ENCODE data around the gene RNF20. TPM values are rescaled to one million over a fixed set of nuclear protein-coding genes. Genes with fewer than 3 reads are reported as not detected.

Gene RNF20
- total and polyA plus RNA-seq, 4 donors: 8.3 to 13.9 (median 10.9) TPM

DNA sequence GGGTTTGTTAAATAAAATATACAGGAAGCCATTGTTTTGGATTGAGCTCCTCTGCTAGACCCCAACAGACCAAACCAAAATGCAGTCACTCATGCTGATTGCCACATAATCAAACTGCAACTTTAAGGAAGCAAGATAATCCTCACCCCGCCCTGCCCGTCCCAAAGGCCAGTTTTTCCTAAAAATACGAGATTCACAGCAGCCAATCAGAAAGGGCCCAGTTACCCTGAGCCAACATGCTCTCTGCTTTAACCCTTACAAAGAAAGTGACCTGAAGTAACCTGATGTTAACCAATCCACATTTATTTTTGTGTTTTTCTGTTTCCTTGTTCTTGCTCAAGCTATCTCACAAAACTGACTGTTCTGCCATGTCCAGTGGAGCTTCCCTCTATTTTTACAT is 21.5 kb upstream of the RNF20 start:
- Histone ChIP-seq H3K9ac (ENCODE audit: low read depth in 1 of 2, low read length in 2 of 2) (no peak overlapping the region), H3K27ac (ENCODE audit: low read depth in 1 of 2, low read length in 2 of 2) (no peak overlapping the region), H3K36me3 (ENCODE audit: control insufficient read depth in 4 of 4, insufficient read depth in 3 of 4, low read depth in 1 of 4, low read length in 3 of 4) (no peaks in the 10 kb centered on the region), H3K9me3 (ENCODE audit: control insufficient read depth in 4 of 4, low read length in 3 of 4) (no peaks in the 10 kb centered on the region), H3K27me3 (ENCODE audit: control insufficient read depth in 4 of 4, insufficient read depth in 4 of 4, low read length in 3 of 4) (no peaks in the 10 kb centered on the region), H3K4me3 (ENCODE audit: low read depth in 1 of 3, low read length in 3 of 3) (no peak overlapping the region), H3K4me1 (ENCODE audit: control insufficient read depth in 4 of 4, insufficient read depth in 4 of 4, low read length in 3 of 4) (no peaks in the 10 kb centered on the region)
- DNase-seq (ENCODE audit: low spot score): no peak
- 57% methylated on average over 3 of the region's 3 CpGs for WGBS
- no peak for TF ChIP-seq EGR1 (IDR thresholded peaks at IDR 0.05; ENCODE audit: low read depth in 2 of 2)
- no peak for TF ChIP-seq NR2F2 (IDR thresholded peaks at IDR 0.05)
- no peak for TF ChIP-seq YY1 (IDR thresholded peaks at IDR 0.05)
- TF ChIP-seq SP1 (IDR thresholded peaks at IDR 0.05): no peak
- no peak for TF ChIP-seq GABPA (IDR thresholded peaks at IDR 0.05 in 1 of 2, conservative IDR thresholded peaks at IDR 0.05 in 1 of 2)

DNA sequence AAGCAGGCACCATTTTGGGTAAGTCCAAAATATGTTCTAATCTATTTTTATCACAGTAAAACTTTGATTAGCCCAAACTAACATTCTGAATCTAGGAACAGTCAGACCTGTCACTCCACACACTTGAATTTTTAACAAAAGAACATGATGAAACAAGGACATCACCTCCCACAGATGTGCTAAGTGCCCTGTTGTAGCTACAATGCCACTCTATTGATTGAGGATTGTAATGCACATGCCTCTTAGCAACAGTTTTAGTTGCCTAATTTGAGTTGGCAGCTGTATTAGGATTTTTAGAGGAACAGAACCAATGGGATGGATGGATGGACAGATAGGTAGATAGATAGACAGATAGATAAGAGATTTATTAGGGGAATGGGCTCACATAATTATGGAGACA is 20.3 kb upstream of the RNF20 start:
- TF ChIP-seq EGR1 (IDR thresholded peaks at IDR 0.05; ENCODE audit: low read depth in 2 of 2): no peak
- TF ChIP-seq CTCF (IDR thresholded peaks at IDR 0.05; ENCODE audit: low read depth, low read length, missing input control): no peak
- no peak for TF ChIP-seq NR2F2 (IDR thresholded peaks at IDR 0.05)
- TF ChIP-seq HNF4G (IDR thresholded peaks at IDR 0.05): no peak
- no peak for TF ChIP-seq GABPA (IDR thresholded peaks at IDR 0.05 in 1 of 2, conservative IDR thresholded peaks at IDR 0.05 in 1 of 2)
- TF ChIP-seq REST (IDR thresholded peaks at IDR 0.05): no peak
- no peak for TF ChIP-seq SP1 (IDR thresholded peaks at IDR 0.05)
- TF ChIP-seq, protein P1, sequence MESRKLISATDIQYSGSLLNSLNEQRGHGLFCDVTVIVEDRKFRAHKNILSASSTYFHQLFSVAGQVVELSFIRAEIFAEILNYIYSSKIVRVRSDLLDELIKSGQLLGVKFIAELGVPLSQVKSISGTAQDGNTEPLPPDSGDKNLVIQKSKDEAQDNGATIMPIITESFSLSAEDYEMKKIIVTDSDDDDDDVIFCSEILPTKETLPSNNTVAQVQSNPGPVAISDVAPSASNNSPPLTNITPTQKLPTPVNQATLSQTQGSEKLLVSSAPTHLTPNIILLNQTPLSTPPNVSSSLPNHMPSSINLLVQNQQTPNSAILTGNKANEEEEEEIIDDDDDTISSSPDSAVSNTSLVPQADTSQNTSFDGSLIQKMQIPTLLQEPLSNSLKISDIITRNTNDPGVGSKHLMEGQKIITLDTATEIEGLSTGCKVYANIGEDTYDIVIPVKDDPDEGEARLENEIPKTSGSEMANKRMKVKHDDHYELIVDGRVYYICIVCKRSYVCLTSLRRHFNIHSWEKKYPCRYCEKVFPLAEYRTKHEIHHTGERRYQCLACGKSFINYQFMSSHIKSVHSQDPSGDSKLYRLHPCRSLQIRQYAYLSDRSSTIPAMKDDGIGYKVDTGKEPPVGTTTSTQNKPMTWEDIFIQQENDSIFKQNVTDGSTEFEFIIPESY (IDR thresholded peaks at IDR 0.05): no peak
- TF ChIP-seq RAD21 (IDR thresholded peaks at IDR 0.05): no peak
- TF ChIP-seq FOXA2 (IDR thresholded peaks at IDR 0.05): no peak
- TF ChIP-seq, protein P2, sequence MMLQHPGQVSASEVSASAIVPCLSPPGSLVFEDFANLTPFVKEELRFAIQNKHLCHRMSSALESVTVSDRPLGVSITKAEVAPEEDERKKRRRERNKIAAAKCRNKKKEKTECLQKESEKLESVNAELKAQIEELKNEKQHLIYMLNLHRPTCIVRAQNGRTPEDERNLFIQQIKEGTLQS (IDR thresholded peaks at IDR 0.05): no peak
- TF ChIP-seq, protein P3, sequence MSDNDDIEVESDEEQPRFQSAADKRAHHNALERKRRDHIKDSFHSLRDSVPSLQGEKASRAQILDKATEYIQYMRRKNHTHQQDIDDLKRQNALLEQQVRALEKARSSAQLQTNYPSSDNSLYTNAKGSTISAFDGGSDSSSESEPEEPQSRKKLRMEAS (IDR thresholded peaks at IDR 0.05): no peak
- no peak for TF ChIP-seq TAF1 (conservative IDR thresholded peaks at IDR 0.05)
- no peak for TF ChIP-seq RXRA (IDR thresholded peaks at IDR 0.05)
- TF ChIP-seq HNF4A (conservative IDR thresholded peaks at IDR 0.05): no peak
- no peak for TF ChIP-seq YY1 (IDR thresholded peaks at IDR 0.05)
- TF ChIP-seq FOXA1 (IDR thresholded peaks at IDR 0.05): no peak
- no peak overlapping the region for H3K9ac ChIP-seq (ENCODE audit: low read depth in 1 of 2, low read length in 2 of 2)
- no peak for DNase-seq (ENCODE audit: low spot score)
- no peaks in the 10 kb centered on the region for H3K4me1 ChIP-seq (ENCODE audit: control insufficient read depth in 4 of 4, insufficient read depth in 4 of 4, low read length in 3 of 4)
- H3K4me3 ChIP-seq (ENCODE audit: low read depth in 1 of 3, low read length in 3 of 3): no peak overlapping the region
- H3K36me3 ChIP-seq (ENCODE audit: control insufficient read depth in 4 of 4, insufficient read depth in 3 of 4, low read depth in 1 of 4, low read length in 3 of 4): no peaks in the 10 kb centered on the region
- no peak overlapping the region for H3K27ac ChIP-seq (ENCODE audit: low read depth in 1 of 2, low read length in 2 of 2)
- no peaks in the 10 kb centered on the region for H3K27me3 ChIP-seq (ENCODE audit: control insufficient read depth in 4 of 4, insufficient read depth in 4 of 4, low read length in 3 of 4)
- no peaks in the 10 kb centered on the region for H3K9me3 ChIP-seq (ENCODE audit: control insufficient read depth in 4 of 4, low read length in 3 of 4)
